HepG2 (cell line): ENCODE measurements around the gene INSR. TPM values are rescaled to one million over a fixed set of nuclear protein-coding genes. Genes with fewer than 3 reads are reported as not detected.

Experiments
- ATAC-seq: fragments of 200-7000 bp; cut with Tn5 transposase; 3 replicates; pipeline ENCODE4 v1.9.1; 2020; ENCODE audit warnings: mild to moderate bottlenecking, moderate library complexity
- BruUV-seq: library from RNA; stranded (reverse); fragments of 400-500 nt; replicated peaks from 2 replicates; lab custom pipeline; 2021; lab: Mats Ljungman, UMichigan
- CTCF ChIA-PET: fragments of 300-600 bp; formaldehyde crosslinking; extraction: SDS; loops from one replicate; lab custom pipeline; 2021; ENCODE audit warnings: low total read pairs, inconsistent platforms, low intra/inter-chr PET ratio; lab: Yijun Ruan, JAX
- POLR2A ChIA-PET: fragments of 350-600 bp; sonication (Branson Sonifier 250); formaldehyde crosslinking; loops from one replicate; lab custom pipeline; 2020; ENCODE audit warnings: antibody characterized with exemption, inconsistent platforms; lab: Yijun Ruan, JAX
- DNase-seq: peaks from one replicate; pipeline ENCODE4 v3.0.0-alpha.2; 2015; ENCODE audit warnings: low spot score
- FAIRE-seq: peaks from 3 replicates; lab custom pipeline; 2011; peaks lifted over from hg19 to GRCh38; lab: Jason Lieb, UNC
- H2AFZ ChIP-seq: one replicate; pipeline ENCODE4 v1.6.1; 2011; ENCODE audit warnings: low read length, inconsistent platforms
- H3K27ac ChIP-seq: fragments of 300-600 bp; 3 replicates; pipeline ENCODE4 v1.8.0; 2011; ENCODE audit warnings: mixed run types, mild to moderate bottlenecking, mixed read lengths, low read length, inconsistent platforms; ENCODE audit not compliant: insufficient read depth; ENCODE audit errors: extremely low read length
- H3K27me3 ChIP-seq, 2 experiments: fragments of 200-600 bp in 1 of 2; 2 replicates in 1 of 2; 3 replicates in 1 of 2; pipeline versions ENCODE4 v1.6.0 to v1.8.0; 2011; ENCODE audit warnings: low read length in 2 of 2, mild to moderate bottlenecking in 2 of 2, moderate library complexity in 2 of 2, inconsistent platforms in 1 of 2; ENCODE audit not compliant: insufficient read depth in 2 of 2, control insufficient read depth in 1 of 2
- H3K36me3 ChIP-seq, 2 experiments: fragments of 200-600 bp in 1 of 2; replicated peaks in 1 of 2; 2 replicates in 1 of 2; 3 replicates in 1 of 2; pipeline versions ENCODE4 v1.5.1 to v1.8.0; 2011; ENCODE audit warnings: low read length in 2 of 2, inconsistent platforms in 1 of 2; ENCODE audit not compliant: insufficient read depth in 2 of 2, control insufficient read depth in 1 of 2
- H3K4me1 ChIP-seq: 2 replicates; pipeline ENCODE4 v1.5.1; 2012; ENCODE audit warnings: low read length, inconsistent platforms; ENCODE audit not compliant: insufficient read depth
- H3K4me2 ChIP-seq: 2 replicates; pipeline ENCODE4 v1.6.0; 2011; ENCODE audit warnings: low read depth, low read length, inconsistent platforms
- H3K4me3 ChIP-seq, 3 experiments: fragments of 200-600 bp in 1 of 3; sonication (generic), shearing (Covaris generic) in 1 of 3; replicated peaks in 1 of 3; 2 replicates each; pipeline ENCODE4 v1.5.1; 2011 to 2016; ENCODE audit warnings: low read length in 3 of 3, inconsistent platforms in 2 of 3, low read depth in 2 of 3, mild to moderate bottlenecking in 2 of 3, control low read depth in 1 of 3, mixed read lengths in 1 of 3; ENCODE audit not compliant: insufficient read depth in 1 of 3
- H3K79me2 ChIP-seq: one replicate; pipeline ENCODE4 v1.6.1; 2011; ENCODE audit warnings: low read length, inconsistent platforms; ENCODE audit not compliant: insufficient read depth
- H3K9ac ChIP-seq: 2 replicates; pipeline ENCODE4 v1.6.0; 2011; ENCODE audit warnings: mild to moderate bottlenecking, low read depth, low read length, inconsistent platforms; ENCODE audit not compliant: insufficient read depth
- H3K9me3 ChIP-seq: 2 replicates; pipeline ENCODE4 v1.5.1; 2012; ENCODE audit warnings: mild to moderate bottlenecking, low read length
- H4K20me1 ChIP-seq: 2 replicates; pipeline ENCODE4 v1.6.0; 2011; ENCODE audit warnings: inconsistent platforms, mild to moderate bottlenecking, low read length, moderate library complexity; ENCODE audit not compliant: insufficient read depth
- NR2F1 ChIP-seq, 2 experiments: fragments of 450-650 bp in 1 of 2; formaldehyde crosslinking in 1 of 2; IDR thresholded peaks; 2 replicates each; pipeline versions ENCODE4 v1.5.0 to v1.6.1; 2016 to 2020; ENCODE audit warnings: mild to moderate bottlenecking in 1 of 2, missing compliant biosample characterization in 1 of 2, missing genetic modification reagents in 1 of 2, moderate library complexity in 1 of 2
- ZNF121 ChIP-seq: sonication (generic); formaldehyde crosslinking; IDR thresholded peaks from 2 replicates; pipeline ENCODE4 v1.5.0; 2020; ENCODE audit warnings: mild to moderate bottlenecking, missing genetic modification reagents
- ZNF687 ChIP-seq: sonication (generic); formaldehyde crosslinking; IDR thresholded peaks from 2 replicates; pipeline ENCODE4 v1.5.1; 2020; ENCODE audit warnings: mild to moderate bottlenecking, missing genetic modification reagents, moderate library complexity
- WGBS: methylation state at CpG from one replicate; pipeline ENCODE4 v1.1.6; 2017; ENCODE audit warnings: low lambda C conversion rate; 5-methylcytosine and 5-hydroxymethylcytosine counted together
- in situ Hi-C: cut with HindIII; loops from 2 replicates; pipeline ENCODE4 v1.10.0; 2017; ENCODE audit warnings: low pct_unique_long_range_greater_than_20kb; ENCODE audit not compliant: extremely low pct_ligation_motif_present
- intact Hi-C: fragments of 100-400 bp; cut with micrococcal nuclease; formaldehyde crosslinking; loops from one replicate; pipeline ENCODE4 v1.10.0; 2022; ENCODE audit not compliant: unreplicated experiment
- polyA plus RNA-seq, 8 experiments: library from polyadenylated mRNA; depleted of rRNA in 3 of 8; stranded (reverse) in 7 of 8; unstranded in 1 of 8; fragments of >200 nt; fragmentation: Illumina TruSeq in 4 of 8; extraction: Trizol in 4 of 8; gene quantifications; 2 replicates each; pipeline versions ENCODE4 v1.2.1 to v1.2.3, GENCODE V29; 2011 to 2016; ENCODE audit warnings: low read depth in 4 of 8, missing spikeins in 1 of 8, mixed read lengths in 1 of 8; ENCODE audit not compliant: insufficient read depth in 1 of 8
- total RNA-seq, 5 experiments: library from RNA; depleted of rRNA; stranded (reverse); fragments of >200 nt; fragmentation: Illumina TruSeq; extraction: Trizol; gene quantifications; 2 replicates each; pipeline ENCODE4 v1.2.3, GENCODE V29; 2016; ENCODE audit warnings: low read depth in 1 of 5

Gene INSR
- total and polyA plus RNA-seq, 2 of the 13 experiments (the other 11 are each of a cell fraction or from before 2014, with no cell fraction given) = 24.2 to 29.8 TPM

DNA sequence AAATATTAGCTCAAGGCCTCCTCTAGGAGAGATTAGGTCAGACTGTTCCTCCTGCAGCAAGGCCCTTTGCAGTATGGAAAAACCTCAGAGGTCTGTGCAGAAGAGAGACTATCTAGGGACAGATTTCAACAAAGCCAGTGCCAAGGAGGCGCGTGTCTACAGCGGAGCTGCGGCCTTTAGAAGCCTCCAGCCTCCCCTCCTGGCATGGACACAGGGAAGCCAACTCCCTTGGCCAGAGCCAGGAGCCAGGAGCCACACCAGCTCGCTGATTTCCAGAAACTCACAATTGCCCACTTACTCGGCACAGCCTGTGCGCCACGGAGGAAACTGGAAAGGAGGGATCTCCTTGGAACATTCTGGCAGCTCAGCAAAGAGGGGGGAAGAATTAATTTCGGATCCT, 63.4 kb downstream of the INSR start:
- peaks cover 46% of the 10 kb centered on the region for H3K79me2 ChIP-seq
- intact Hi-C loops (no loop called here), in situ Hi-C loops (no loop called here)
- no peaks in the 10 kb centered on the region for H3K9me3 ChIP-seq
- H3K27me3 ChIP-seq = no peaks in the 10 kb centered on the region
- no peaks in the 10 kb centered on the region; a peak in 1 of 5 replicates for H3K36me3 ChIP-seq
- no peak for FAIRE-seq
- no peak overlapping the region for H3K9ac ChIP-seq
- no peak for DNase-seq
- ATAC-seq = no peak
- H3K4me3 ChIP-seq = no peak overlapping the region
- peaks cover 22% of the 10 kb centered on the region; the same call in 1 of the 2 replicates for H4K20me1 ChIP-seq
- BruUV-seq = no TSS peak
- peaks cover 21% of the 10 kb centered on the region for H3K4me1 ChIP-seq
- no peak overlapping the region for H2AFZ ChIP-seq
- 95% methylated on average over 6 of the region's 9 CpGs for WGBS
- H3K4me2 ChIP-seq = no peak overlapping the region
- TF ChIP-seq NR2F1 (CRISPR knock-in tag; IDR thresholded peaks at IDR 0.05) = no peak
- H3K27ac ChIP-seq = no peak overlapping the region
- ChIA-PET CTCF (no interaction called here), POLR2A (interaction anchor here (0.7 kb wide), 1 partner anchor 64 kb away, joined by 3 read pairs; no protein-coding TSS in a partner anchor)

DNA sequence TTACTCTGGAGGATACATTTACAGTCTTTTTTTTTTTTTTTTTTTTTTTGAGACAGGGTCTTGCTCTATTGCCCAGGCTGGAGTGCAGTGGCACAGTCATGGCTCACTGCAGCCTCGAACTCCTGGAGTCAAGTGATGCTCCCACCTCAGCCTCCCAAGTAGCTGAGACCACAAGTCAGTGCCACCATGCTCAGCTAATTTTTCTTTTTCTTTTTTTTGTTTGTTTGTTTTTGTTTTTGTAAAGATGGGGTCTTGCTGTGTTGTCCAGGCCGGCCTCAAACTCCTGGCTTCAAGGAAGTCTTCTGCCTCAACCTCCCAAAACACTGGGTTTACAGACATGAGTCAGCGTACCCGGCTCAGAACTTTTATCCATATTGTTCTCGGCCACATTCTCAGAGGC, 64.5 kb downstream of the INSR start:
- no TSS peak for BruUV-seq
- TF ChIP-seq ZNF121 (CRISPR knock-in tag) = peak; percentile 66
- no peak for TF ChIP-seq ZNF687 (CRISPR knock-in tag)
- Histone ChIP-seq H3K9ac (no peak overlapping the region), H3K4me3 (no peak overlapping the region), H3K4me1 (peaks cover 24% of the 10 kb centered on the region), H3K9me3 (no peaks in the 10 kb centered on the region), H4K20me1 (peaks cover 26% of the 10 kb centered on the region; the same call in 1 of the 2 replicates), H3K27me3 (no peaks in the 10 kb centered on the region), H3K27ac (no peak overlapping the region), H3K36me3 (no peaks in the 10 kb centered on the region; a peak in 1 of 5 replicates), H2AFZ (no peak overlapping the region), H3K79me2 (peaks cover 46% of the 10 kb centered on the region), H3K4me2 (no peak overlapping the region)
- in situ Hi-C loops = no loop called here
- POLR2A ChIA-PET = no interaction called here
- no peak for ATAC-seq
- WGBS = 95% methylated on average over 5 of the region's 5 CpGs
- DNase-seq = no peak
- intact Hi-C loops = no loop called here
- no peak for FAIRE-seq
- CTCF ChIA-PET = no interaction called here
